Parathyroid adenoma (tissue), 2 donors: ENCODE results near the gene TSEN2.

Experiments used
- H2AFZ ChIP-seq: fragments of 300-600 bp; sonication (generic); one replicate; pipeline ENCODE4 v1.7.0; 2017; ENCODE audit warnings: antibody characterized with exemption, mild to moderate bottlenecking
- H3K27ac ChIP-seq: fragments of 300-600 bp; sonication (generic); one replicate; pipeline ENCODE4 v1.7.0; 2017
- H3K27me3 ChIP-seq: fragments of 300-600 bp; sonication (generic); one replicate; pipeline ENCODE4 v1.7.0; 2017; ENCODE audit warnings: low read length; ENCODE audit not compliant: control insufficient read depth, insufficient read depth
- H3K36me3 ChIP-seq: fragments of 300-600 bp; sonication (generic); one replicate; pipeline ENCODE4 v1.7.0; 2017; ENCODE audit warnings: low read length; ENCODE audit not compliant: control insufficient read depth, insufficient read depth
- H3K4me1 ChIP-seq: fragments of 300-600 bp; sonication (generic); one replicate; pipeline ENCODE4 v1.7.0; 2017; ENCODE audit warnings: control low read depth
- H3K4me2 ChIP-seq: fragments of 300-600 bp; sonication (generic); one replicate; pipeline ENCODE4 v1.7.0; 2017; ENCODE audit warnings: low read length
- H3K4me3 ChIP-seq: fragments of 300-600 bp; sonication (generic); one replicate; pipeline ENCODE4 v1.7.0; 2017; ENCODE audit warnings: low read depth, low read length
- H3K79me2 ChIP-seq: fragments of 300-600 bp; sonication (generic); one replicate; pipeline ENCODE4 v1.7.0; 2017; ENCODE audit warnings: control low read depth
- H3K9ac ChIP-seq: fragments of 300-600 bp; sonication (generic); one replicate; pipeline ENCODE4 v1.7.0; 2017; ENCODE audit warnings: mild to moderate bottlenecking
- H3K9me3 ChIP-seq: fragments of 300-600 bp; sonication (generic); one replicate; pipeline ENCODE4 v1.7.0; 2017; ENCODE audit warnings: low read length; ENCODE audit not compliant: control insufficient read depth
- TF ChIP-seq, protein P1 (sequence below): fragments of 300-600 bp; sonication (generic); IDR thresholded peaks from one replicate; pipeline ENCODE4 v1.7.0; 2017; ENCODE audit warnings: antibody characterized with exemption, mild to moderate bottlenecking
- donor health status: primary hyperparathyroidism.

The TSEN2 gene

GRCh38 chr3:12490547-12490946, 6.3 kb downstream of the TSEN2 start:
- Histone ChIP-seq H3K27me3 (no peaks in the 10 kb centered on the region), H3K9ac (no peak overlapping the region), H3K79me2 (peaks cover 9% of the 10 kb centered on the region), H3K27ac (no peak overlapping the region), H3K4me3 (no peak overlapping the region), H3K4me2 (no peak overlapping the region), H2AFZ (no peak overlapping the region), H3K9me3 (no peaks in the 10 kb centered on the region), H3K36me3 (no peaks in the 10 kb centered on the region), H3K4me1 (no peaks in the 10 kb centered on the region)
- TF ChIP-seq, protein P1, sequence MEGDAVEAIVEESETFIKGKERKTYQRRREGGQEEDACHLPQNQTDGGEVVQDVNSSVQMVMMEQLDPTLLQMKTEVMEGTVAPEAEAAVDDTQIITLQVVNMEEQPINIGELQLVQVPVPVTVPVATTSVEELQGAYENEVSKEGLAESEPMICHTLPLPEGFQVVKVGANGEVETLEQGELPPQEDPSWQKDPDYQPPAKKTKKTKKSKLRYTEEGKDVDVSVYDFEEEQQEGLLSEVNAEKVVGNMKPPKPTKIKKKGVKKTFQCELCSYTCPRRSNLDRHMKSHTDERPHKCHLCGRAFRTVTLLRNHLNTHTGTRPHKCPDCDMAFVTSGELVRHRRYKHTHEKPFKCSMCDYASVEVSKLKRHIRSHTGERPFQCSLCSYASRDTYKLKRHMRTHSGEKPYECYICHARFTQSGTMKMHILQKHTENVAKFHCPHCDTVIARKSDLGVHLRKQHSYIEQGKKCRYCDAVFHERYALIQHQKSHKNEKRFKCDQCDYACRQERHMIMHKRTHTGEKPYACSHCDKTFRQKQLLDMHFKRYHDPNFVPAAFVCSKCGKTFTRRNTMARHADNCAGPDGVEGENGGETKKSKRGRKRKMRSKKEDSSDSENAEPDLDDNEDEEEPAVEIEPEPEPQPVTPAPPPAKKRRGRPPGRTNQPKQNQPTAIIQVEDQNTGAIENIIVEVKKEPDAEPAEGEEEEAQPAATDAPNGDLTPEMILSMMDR, result no peak

GRCh38 chr3:12495749-12496452, 11.6 kb downstream of the TSEN2 start:
- H3K4me1 ChIP-seq, result no peaks in the 10 kb centered on the region
- H3K27me3 ChIP-seq, result no peaks in the 10 kb centered on the region
- TF ChIP-seq, protein P1, result no peak
- H3K36me3 ChIP-seq, result no peaks in the 10 kb centered on the region
- no peak overlapping the region for H3K9ac ChIP-seq
- no peak overlapping the region for H3K4me3 ChIP-seq
- H2AFZ ChIP-seq, result no peak overlapping the region
- H3K4me2 ChIP-seq, result no peak overlapping the region
- peaks cover 5% of the 10 kb centered on the region for H3K79me2 ChIP-seq
- H3K9me3 ChIP-seq, result no peaks in the 10 kb centered on the region
- no peak overlapping the region for H3K27ac ChIP-seq

GRCh38 chr3:12496453-12496761, 12.1 kb downstream of the TSEN2 start:
- Histone ChIP-seq H3K4me3 (no peak overlapping the region), H3K79me2 (peaks cover 5% of the 10 kb centered on the region), H3K9me3 (no peaks in the 10 kb centered on the region), H2AFZ (no peak overlapping the region), H3K4me2 (no peak overlapping the region), H3K36me3 (no peaks in the 10 kb centered on the region), H3K27me3 (no peaks in the 10 kb centered on the region), H3K27ac (no peak overlapping the region), H3K9ac (no peak overlapping the region), H3K4me1 (no peaks in the 10 kb centered on the region)
- TF ChIP-seq, protein P1, result no peak

DNA sequence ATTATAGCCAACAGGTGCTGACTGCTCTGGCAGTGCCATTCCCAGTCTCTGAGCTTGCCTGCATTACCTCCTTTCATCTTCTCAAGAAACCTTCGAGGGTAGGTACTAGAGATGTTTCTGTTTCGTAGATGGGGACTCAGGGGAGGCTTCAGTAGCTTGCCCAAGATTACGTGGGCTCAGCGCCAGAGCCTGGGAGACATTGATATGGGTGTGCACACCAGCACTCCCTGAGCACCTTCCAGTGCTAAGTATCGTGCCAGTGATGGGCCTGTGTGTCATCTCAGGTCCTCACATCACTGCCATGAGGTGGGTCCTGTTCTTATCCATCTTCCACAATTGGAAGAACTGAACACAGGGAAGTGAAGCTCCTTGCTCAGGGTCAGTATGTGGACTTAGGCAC, 15.2 kb downstream of the TSEN2 start:
- Histone ChIP-seq H3K36me3 (no peaks in the 10 kb centered on the region), H3K9me3 (no peaks in the 10 kb centered on the region), H2AFZ (no peak overlapping the region), H3K4me2 (no peak overlapping the region), H3K4me3 (no peak overlapping the region), H3K79me2 (peaks cover 5% of the 10 kb centered on the region), H3K27ac (no peak overlapping the region), H3K4me1 (no peaks in the 10 kb centered on the region), H3K9ac (no peak overlapping the region), H3K27me3 (no peaks in the 10 kb centered on the region)
- TF ChIP-seq, protein P1, result no peak

DNA sequence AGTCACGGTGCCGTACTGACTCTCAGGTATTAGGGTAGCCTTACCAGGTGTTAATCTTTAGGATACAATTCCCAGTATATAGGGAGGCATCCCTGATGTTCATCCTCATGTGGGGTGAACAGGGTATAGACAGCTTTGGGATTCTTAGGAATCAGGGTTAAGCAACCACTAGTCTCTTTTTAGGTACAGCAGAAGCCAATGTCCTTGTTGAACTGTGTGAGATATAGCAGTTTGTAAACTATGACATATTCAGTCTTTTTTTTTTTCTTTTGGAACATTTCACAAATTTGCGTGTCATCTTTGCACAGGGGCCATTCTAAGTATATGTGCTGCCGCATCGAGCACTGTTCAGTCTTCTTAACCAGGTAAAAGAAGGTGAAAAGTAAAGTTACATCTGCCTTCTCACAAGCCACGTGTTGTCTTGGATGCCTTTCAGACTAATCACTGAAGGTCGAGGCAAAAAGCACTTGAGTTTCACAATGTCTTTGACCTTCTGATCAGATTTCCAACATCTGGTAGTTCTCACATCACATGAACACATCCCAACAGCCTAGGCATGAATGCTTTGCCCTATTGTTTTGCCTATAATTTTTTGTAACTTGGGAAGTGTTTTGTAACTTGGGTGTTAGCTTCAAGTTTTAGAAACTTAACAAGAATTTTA, 17.2 kb downstream of the TSEN2 start:
- H3K9me3 ChIP-seq, result no peaks in the 10 kb centered on the region
- no peak overlapping the region for H3K9ac ChIP-seq
- H3K36me3 ChIP-seq, result no peaks in the 10 kb centered on the region
- H3K27me3 ChIP-seq, result no peaks in the 10 kb centered on the region
- TF ChIP-seq, protein P1, result no peak
- H3K4me2 ChIP-seq, result no peak overlapping the region
- no peaks in the 10 kb centered on the region for H3K4me1 ChIP-seq
- H2AFZ ChIP-seq, result no peak overlapping the region
- peaks cover 5% of the 10 kb centered on the region for H3K79me2 ChIP-seq
- H3K4me3 ChIP-seq, result no peak overlapping the region
- no peak overlapping the region for H3K27ac ChIP-seq
